ENCODE data around the gene KHK.
"Not testable (repeated sequence)": the region's sequence is repeated elsewhere in the genome, so short reads cannot be mapped to it uniquely, and the experiment has no call there.

The KHK gene

DNA sequence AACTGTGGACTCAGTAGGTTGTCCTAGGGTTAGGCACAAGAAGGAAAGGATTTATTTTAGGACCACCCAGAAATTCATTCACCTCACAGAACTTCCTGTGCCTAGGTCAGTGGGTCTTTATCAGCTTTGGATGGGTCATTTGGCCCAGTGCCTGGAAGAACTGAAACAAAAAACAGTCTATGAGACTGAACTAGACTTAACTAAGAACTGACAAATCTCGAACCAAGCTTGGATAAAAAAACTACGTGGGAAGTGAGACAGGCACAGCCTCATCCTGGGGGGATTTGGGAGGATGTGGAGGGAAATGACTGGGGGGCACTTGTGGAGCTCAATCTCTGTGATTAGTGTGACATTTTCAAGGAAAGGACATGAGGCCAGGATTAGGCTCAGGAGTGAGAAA lies 12.8 kb upstream of the KHK start:
- peak overlapping the region; percentile 93 for H3K27ac Mint-ChIP-seq
- peaks cover 70% of the 10 kb centered on the region for H3K4me1 Mint-ChIP-seq
- H3K27me3 Mint-ChIP-seq = no peaks in the 10 kb centered on the region
- no peaks in the 10 kb centered on the region for H3K9me3 Mint-ChIP-seq
- no peak overlapping the region for H3K4me3 Mint-ChIP-seq
- peaks cover 4% of the 10 kb centered on the region for H3K36me3 Mint-ChIP-seq

DNA sequence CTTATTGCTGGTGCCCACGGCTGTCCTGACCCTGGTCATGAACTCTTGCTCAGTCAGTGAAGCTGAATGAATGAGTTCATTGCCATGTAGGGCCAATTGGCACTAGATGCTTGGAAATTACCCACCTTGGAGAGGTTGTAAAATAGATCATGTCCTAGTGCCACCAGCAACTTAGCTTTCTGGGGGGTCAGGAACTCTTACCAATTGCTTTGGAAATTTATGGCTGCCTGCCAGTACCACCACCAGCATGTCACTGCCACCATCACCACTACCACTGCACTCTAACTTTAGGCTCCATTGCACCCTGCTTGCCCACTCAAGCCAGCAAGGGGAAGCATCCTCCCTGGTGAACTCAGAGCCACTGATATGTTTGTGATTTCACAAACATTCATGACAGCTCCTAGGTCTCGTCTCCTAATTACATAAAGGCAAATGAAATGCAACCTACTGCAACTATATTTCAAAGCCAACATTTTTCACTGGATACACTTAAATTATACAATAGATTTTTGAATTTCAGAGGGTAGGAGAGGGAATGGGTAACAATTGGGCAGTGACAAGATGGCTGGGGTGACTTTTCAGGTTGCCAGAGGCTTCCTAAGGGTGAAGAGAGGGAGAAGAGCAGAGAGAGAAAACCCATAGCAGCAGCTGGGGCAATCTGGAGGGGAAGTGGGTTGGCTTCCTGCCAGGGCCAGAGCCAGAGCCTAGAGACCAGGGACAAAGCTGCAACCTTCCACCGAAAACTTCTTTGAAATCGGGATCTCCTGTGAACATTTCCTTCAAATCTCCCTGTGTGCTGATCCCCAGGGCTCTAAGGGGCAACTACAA lies 11.6 kb upstream of the KHK start:
- Mint-ChIP-seq H3K27ac (peak overlapping the region; percentile 91), H3K27me3 (no peaks in the 10 kb centered on the region), H3K4me1 (peaks cover 59% of the 10 kb centered on the region), H3K4me3 (no peak overlapping the region), H3K36me3 (peaks cover 2% of the 10 kb centered on the region), H3K9me3 (no peaks in the 10 kb centered on the region)

DNA sequence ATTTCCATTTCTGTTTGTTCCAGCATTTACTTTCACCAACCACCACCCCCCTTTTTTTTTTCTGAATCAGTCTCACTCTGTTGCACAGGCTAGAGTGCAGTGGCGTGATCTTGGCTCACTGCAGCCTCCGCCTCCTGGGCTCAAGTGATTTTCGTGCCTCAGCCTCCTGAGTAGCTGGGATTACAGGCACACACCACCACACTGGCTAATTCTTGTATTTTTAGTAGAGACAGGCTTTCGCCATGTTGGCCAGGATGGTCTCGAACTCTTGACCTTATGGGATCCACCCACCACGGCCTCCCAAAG lies 11.1 kb upstream of the KHK start:
- H3K4me3 Mint-ChIP-seq, H3K36me3 Mint-ChIP-seq: not testable (repeated sequence)
- peaks cover 58% of the 10 kb centered on the region for H3K4me1 Mint-ChIP-seq

DNA sequence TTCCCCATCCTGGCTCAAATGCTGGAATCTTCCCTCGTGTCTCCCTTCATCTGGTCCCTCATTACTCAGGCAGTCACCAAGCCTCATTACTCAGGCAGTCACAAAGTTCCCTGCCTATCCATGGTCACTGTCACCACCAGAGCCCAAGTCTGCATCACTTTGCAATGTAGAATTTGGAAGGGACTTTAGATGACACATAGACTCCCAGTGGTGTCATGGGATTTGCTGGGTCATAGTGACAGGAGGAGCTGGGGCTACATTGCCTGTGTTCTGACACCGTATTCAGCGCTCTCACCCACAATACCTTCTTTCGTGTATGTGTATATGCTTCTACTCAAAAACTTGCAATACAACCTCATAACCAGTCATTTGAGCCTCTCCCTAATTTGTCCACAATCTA lies 10.2 kb upstream of the KHK start:
- no peaks in the 10 kb centered on the region for H3K36me3 Mint-ChIP-seq
- no peaks in the 10 kb centered on the region for H3K9me3 Mint-ChIP-seq
- H3K27ac Mint-ChIP-seq = peak overlapping the region; percentile 38
- no peaks in the 10 kb centered on the region for H3K27me3 Mint-ChIP-seq
- H3K4me3 Mint-ChIP-seq = no peak overlapping the region
- H3K4me1 Mint-ChIP-seq = peaks cover 58% of the 10 kb centered on the region

More for the DNA sequence above, 11.1 kb upstream of the KHK start:
- H3K9me3 Mint-ChIP-seq, H3K27me3 Mint-ChIP-seq: not testable (repeated sequence)
- H3K27ac Mint-ChIP-seq = peak overlapping the region; percentile 3

DNA sequence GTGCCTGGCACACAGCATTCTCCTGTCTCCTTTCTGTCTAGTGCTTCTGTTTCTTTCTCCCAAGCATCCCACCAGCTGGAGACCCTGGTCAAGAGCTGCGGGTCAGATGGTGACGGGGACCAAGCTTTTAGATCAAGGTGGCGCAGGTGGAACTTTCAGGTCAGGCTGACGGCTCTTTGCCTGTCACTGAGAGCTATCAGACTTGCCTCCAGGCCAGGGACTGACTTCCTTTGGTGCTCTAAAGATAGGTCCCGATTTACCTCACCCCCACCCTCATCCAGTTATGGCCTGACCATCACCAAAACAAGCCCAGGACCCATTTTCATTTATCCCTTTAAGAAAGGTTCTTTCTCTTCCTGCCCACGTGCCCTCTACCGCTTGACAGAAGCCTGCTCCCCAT lies 9.3 kb upstream of the KHK start:
- Mint-ChIP-seq H3K36me3 (no peaks in the 10 kb centered on the region), H3K4me3 (no peak overlapping the region), H3K9me3 (no peaks in the 10 kb centered on the region), H3K4me1 (peaks cover 60% of the 10 kb centered on the region), H3K27me3 (no peaks in the 10 kb centered on the region), H3K27ac (no peak overlapping the region)

DNA sequence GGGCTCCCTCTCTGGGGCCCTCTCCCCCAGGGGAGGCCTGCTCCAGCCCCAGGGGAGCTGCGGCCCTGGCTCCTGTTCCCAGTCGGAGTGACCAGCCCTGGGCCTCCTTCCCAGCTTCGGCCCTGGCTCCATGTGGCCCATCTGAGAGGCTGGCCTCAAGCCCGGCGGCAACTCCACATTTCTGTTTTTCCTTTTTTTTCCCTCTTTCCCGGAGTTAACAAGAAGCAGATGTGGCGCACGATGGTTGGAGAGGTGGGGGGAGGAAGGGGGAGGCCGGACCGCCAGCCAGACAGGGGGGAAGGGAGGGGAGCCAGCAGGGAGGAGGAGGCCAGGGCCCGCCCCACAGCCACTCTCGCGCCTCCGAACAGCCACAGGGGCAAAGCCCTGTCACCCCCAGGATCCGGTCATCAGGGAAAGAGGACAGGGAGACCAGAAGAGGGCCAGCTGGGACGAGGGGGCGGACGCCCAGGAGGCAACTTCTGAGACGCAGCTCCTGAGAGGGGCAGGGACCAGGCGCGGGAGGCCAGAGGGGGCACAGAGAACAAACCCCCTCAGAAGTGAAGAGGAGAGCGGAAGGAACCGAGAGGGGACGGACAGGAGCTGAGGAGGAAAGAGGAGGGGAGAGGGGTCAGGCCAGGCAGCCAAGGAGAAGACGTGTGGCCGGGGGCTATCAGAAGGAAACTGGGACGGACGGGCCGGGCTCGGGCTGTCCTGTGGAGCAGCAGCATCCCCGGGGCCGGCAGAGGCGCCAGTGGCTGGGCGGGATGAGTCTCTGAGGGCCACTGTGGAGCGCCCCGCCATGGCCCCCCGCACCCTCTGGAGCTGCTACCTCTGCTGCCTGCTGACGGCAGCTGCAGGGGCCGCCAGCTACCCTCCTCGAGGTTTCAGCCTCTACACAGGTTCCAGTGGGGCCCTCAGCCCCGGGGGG lies 8.0 kb upstream of the KHK start, which contains the start of gene EMILIN1:
Gene EMILIN1, plus strand, starts transcription at position 349 of the 928 bp plus-strand sequence. Its CDS starts 451 bp downstream, at position 800.
- peak within 1 kb of the TSS; percentile 46 for H3K27ac Mint-ChIP-seq
- no peaks in the 10 kb centered on the region for H3K36me3 Mint-ChIP-seq
- H3K9me3 Mint-ChIP-seq = no peaks in the 10 kb centered on the region
- no peaks in the 10 kb centered on the region for H3K27me3 Mint-ChIP-seq
- peaks cover 49% of the 10 kb centered on the region for H3K4me1 Mint-ChIP-seq
- H3K4me3 Mint-ChIP-seq = no peak within 1 kb of the TSS

DNA sequence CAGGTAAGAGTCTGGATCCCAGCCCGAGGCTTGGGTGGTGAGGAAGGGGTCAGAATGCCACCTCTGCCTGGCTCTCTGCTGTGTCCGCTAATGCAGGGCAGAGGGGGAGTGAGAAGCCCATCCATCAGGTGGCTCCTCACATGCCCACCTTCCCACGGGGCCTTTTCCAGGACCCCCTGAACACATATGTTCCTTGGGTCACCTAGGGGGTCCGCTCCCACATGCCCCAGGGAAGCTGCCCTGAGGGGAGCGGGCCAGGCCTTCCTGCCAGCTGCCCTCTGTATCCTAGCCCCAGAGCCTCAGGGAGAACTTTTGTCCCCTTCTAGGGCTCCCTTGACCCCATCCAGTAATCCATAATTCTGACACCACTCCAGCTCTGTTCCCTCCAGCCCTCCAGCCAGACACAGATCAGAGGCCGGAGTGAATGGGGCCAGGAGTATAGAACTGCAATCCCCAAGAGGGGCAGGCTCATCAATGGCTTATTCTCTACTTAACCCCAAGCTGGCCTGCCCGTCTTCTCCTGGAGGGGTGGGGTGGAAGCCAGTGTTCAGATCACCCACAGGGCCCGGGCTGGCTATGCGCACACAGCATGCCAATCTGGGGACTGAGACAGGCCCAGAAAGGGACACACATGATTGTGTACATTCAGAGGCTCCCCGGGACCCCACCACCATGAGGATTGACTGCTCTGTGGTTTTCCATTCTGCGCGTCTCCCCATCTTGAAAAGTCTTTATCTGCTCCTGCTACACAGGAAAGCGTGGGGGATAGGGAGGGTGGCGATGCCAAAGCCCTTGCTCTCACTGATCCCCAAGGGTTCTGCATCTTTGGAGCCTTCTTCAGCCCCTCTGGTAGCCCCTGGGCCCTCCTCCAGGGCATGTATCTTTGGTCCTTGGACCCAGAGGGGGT lies 7.1 kb upstream of the KHK start:
- H3K27ac Mint-ChIP-seq = peak overlapping the region; percentile 46
- H3K4me3 Mint-ChIP-seq = no peak overlapping the region
- H3K4me1 Mint-ChIP-seq = peaks cover 41% of the 10 kb centered on the region
- H3K27me3 Mint-ChIP-seq = no peaks in the 10 kb centered on the region
- H3K9me3 Mint-ChIP-seq = no peaks in the 10 kb centered on the region
- no peaks in the 10 kb centered on the region for H3K36me3 Mint-ChIP-seq

DNA sequence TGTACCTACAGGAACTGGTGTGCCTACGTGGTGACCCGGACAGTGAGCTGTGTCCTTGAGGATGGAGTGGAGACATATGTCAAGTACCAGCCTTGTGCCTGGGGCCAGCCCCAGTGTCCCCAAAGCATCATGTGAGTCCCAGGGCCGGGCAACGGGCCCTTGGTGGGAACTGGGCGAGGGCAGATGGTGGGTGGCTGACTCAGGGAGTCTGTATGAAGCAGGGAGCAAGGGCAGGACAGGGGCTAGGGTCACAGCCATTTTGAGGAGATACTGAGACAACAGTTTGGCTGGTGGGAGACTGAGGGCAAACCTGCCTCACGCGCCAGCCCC lies 6.5 kb upstream of the KHK start:
- Mint-ChIP-seq H3K4me1 (peaks cover 36% of the 10 kb centered on the region), H3K27me3 (no peaks in the 10 kb centered on the region), H3K9me3 (no peaks in the 10 kb centered on the region), H3K36me3 (no peaks in the 10 kb centered on the region), H3K4me3 (peak overlapping the region; percentile 30), H3K27ac (peak overlapping the region; percentile 65)

DNA sequence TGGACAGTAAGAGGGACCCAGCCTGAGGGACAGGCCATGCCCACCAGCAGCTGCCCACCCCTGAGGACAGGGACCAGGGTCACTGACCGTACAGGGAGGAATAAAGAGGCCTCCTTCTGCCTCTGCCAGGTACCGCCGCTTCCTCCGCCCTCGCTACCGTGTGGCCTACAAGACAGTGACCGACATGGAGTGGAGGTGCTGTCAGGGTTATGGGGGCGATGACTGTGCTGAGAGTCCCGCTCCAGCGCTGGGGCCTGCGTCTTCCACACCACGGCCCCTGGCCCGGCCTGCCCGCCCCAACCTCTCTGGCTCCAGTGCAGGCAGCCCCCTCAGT lies 6.0 kb upstream of the KHK start:
- Mint-ChIP-seq H3K27ac (peak overlapping the region; percentile 30), H3K36me3 (no peaks in the 10 kb centered on the region), H3K27me3 (no peaks in the 10 kb centered on the region), H3K4me3 (no peak overlapping the region), H3K9me3 (no peaks in the 10 kb centered on the region), H3K4me1 (peaks cover 36% of the 10 kb centered on the region)

DNA sequence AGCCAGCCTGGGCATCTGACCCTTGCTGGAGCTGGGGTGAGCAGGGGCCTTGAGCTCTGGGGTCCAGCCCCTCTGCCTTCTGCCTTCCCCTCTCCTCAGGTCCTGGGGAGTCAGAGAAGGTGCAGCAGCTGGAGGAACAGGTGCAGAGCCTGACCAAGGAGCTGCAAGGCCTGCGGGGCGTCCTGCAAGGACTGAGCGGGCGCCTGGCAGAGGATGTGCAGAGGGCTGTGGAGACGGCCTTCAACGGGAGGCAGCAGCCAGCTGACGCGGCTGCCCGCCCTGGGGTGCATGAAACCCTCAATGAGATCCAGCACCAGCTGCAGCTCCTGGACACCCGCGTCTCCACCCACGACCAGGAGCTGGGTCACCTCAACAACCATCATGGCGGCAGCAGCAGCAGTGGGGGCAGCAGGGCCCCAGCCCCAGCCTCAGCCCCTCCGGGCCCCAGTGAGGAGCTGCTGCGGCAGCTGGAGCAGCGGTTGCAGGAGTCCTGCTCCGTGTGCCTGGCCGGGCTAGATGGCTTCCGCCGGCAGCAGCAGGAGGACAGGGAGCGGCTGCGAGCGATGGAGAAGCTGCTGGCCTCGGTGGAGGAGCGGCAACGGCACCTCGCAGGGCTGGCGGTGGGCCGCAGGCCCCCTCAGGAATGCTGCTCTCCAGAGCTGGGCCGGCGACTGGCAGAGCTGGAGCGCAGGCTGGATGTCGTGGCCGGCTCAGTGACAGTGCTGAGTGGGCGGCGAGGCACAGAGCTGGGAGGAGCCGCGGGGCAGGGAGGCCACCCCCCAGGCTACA lies 4.4 kb upstream of the KHK start:
- Mint-ChIP-seq H3K9me3 (no peaks in the 10 kb centered on the region), H3K36me3 (no peaks in the 10 kb centered on the region), H3K4me3 (no peak overlapping the region), H3K27ac (no peak overlapping the region), H3K4me1 (peaks cover 29% of the 10 kb centered on the region), H3K27me3 (no peaks in the 10 kb centered on the region)

DNA sequence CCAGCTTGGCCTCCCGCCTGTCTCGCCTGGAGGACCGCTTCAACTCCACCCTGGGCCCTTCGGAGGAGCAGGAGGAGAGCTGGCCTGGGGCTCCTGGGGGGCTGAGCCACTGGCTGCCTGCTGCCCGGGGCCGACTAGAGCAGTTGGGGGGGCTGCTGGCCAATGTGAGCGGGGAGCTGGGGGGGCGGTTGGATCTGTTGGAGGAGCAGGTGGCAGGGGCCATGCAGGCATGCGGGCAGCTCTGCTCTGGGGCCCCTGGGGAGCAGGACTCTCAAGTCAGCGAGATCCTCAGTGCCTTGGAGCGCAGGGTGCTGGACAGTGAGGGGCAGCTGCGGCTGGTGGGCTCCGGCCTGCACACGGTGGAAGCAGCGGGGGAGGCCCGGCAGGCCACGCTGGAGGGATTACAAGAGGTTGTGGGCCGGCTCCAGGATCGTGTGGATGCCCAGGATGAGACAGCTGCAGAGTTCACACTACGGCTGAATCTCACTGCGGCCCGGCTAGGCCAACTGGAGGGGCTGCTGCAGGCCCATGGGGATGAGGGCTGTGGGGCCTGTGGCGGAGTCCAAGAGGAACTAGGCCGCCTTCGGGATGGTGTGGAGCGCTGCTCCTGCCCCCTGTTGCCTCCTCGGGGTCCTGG lies 3.7 kb upstream of the KHK start:
- H3K4me1 Mint-ChIP-seq = peaks cover 28% of the 10 kb centered on the region
- no peak overlapping the region for H3K27ac Mint-ChIP-seq
- H3K36me3 Mint-ChIP-seq = no peaks in the 10 kb centered on the region
- no peak overlapping the region for H3K4me3 Mint-ChIP-seq
- H3K9me3 Mint-ChIP-seq = no peaks in the 10 kb centered on the region
- no peaks in the 10 kb centered on the region for H3K27me3 Mint-ChIP-seq

DNA sequence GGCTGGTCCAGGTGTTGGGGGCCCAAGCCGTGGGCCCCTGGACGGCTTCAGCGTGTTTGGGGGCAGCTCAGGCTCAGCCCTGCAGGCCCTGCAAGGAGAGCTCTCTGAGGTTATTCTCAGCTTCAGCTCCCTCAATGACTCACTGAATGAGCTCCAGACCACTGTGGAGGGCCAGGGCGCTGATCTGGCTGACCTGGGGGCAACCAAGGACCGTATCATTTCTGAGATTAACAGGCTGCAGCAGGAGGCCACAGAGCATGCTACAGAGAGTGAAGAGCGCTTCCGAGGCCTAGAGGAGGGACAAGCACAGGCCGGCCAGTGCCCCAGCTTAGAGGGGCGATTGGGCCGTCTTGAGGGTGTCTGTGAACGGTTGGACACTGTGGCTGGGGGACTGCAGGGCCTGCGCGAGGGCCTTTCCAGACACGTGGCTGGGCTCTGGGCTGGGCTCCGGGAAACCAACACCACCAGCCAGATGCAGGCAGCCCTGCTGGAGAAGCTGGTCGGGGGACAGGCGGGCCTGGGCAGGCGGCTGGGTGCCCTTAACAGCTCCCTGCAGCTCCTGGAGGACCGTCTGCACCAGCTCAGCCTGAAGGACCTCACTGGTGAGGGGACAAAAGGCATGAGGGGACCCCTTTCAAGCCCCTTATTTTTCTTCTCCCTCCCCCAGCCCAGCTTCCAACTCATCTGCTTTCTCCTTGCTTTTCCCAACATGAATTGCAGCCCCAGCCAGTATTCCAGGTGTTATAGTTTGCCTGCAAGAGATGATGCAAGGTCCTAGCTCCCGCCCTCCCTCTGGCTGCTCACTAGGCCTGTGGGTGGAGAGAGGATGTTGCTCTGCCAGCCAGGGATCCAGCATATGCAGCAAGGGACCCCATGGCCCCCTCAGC lies 2.9 kb upstream of the KHK start:
- no peak overlapping the region for H3K4me3 Mint-ChIP-seq
- no peaks in the 10 kb centered on the region for H3K27me3 Mint-ChIP-seq
- no peak overlapping the region for H3K27ac Mint-ChIP-seq

DNA sequence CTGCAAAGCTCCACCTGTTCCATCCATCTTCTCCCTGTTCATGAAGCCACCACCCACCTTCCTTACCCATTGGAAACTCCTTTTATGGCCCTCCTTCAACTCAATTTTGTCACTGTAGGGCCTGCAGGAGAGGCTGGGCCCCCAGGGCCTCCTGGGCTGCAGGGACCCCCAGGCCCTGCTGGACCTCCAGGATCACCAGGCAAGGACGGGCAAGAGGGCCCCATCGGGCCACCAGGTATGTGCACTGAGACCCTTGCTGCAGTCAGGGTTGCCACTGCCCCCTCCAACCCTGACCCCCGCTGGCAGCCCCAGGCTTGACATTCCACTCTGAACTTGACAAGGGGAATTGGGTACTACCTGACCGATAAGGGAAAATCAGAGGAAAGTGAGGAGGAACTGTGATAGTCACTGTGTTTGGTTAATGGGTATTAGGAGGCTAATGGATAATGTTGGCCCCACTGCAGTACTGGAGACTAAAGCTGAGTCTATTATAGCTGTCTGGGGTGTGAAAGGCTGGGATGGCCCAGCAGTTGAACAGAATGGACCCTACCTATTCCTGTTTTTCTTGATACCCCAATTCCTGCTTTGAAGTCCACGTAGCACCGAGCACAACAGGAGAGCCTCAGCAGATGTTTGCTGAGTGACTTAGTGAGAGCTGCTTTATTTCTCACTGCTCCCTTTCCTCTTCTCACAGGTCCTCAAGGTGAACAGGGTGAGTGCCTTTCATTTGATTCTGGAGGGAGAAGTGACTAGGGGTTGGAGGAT lies 2.1 kb upstream of the KHK start:
- Mint-ChIP-seq H3K9me3 (no peaks in the 10 kb centered on the region), H3K4me3 (no peak overlapping the region), H3K4me1 (peaks cover 28% of the 10 kb centered on the region), H3K36me3 (no peaks in the 10 kb centered on the region), H3K27me3 (no peaks in the 10 kb centered on the region), H3K27ac (no peak overlapping the region)

More for the DNA sequence above, 2.9 kb upstream of the KHK start:
- Mint-ChIP-seq H3K36me3 (no peaks in the 10 kb centered on the region), H3K4me1 (peaks cover 28% of the 10 kb centered on the region), H3K9me3 (no peaks in the 10 kb centered on the region)

All from activated naive CD4-positive, alpha-beta T cell treated with anti-CD3 and anti-CD28 coated beads, Interleukin-2, amount 50 U/mL, for 24 hours (primary cell).